K562 (cell line): ENCODE data around the gene CFAP221. TPM values are rescaled to one million over a fixed set of nuclear protein-coding genes. Genes with fewer than 3 reads are reported as not detected.

Experiments
- ADNP ChIP-seq: fragments of 200-800 bp; sonication (Bioruptor generic); IDR thresholded peaks from 2 replicates; pipeline ENCODE4 v1.6.1; 2016; ENCODE audit warnings: missing genetic modification characterization, missing compliant biosample characterization
- ARID2 ChIP-seq: fragments of 450-650 bp; IDR thresholded peaks from 2 replicates; pipeline ENCODE4 v1.6.1; 2017; ENCODE audit warnings: antibody characterized with exemption, mild to moderate bottlenecking
- DPF2 ChIP-seq: fragments of 450-650 bp; IDR thresholded peaks from 2 replicates; pipeline ENCODE4 v1.6.1; 2016
- ETV5 ChIP-seq: sonication (generic); formaldehyde crosslinking; IDR thresholded peaks from 2 replicates; pipeline ENCODE4 v1.4.0; 2020; ENCODE audit warnings: low read depth, mild to moderate bottlenecking, missing genetic modification reagents
- HNRNPK ChIP-seq: fragments of 200-400 bp; formaldehyde crosslinking; IDR thresholded peaks from one replicate; pipeline ENCODE4 v1.6.1; 2018; ENCODE audit warnings: mild to moderate bottlenecking, low read depth, low read length; ENCODE audit not compliant: poor library complexity, severe bottlenecking
- HOXB6 ChIP-seq: fragments of 250-450 bp; sonication (Bioruptor Pico); IDR thresholded peaks from 2 replicates; pipeline ENCODE4 v1.5.1; 2022; ENCODE audit warnings: mild to moderate bottlenecking, borderline replicate concordance
- KDM1A ChIP-seq, 2 experiments: fragments of 450-650 bp; IDR thresholded peaks; 2 replicates each; pipeline ENCODE4 v1.6.1; 2016; ENCODE audit warnings: mild to moderate bottlenecking in 2 of 2
- KLF1 ChIP-seq: fragments of 450-650 bp; IDR thresholded peaks from 2 replicates; pipeline ENCODE4 v1.6.1; 2016; ENCODE audit warnings: missing genetic modification characterization, missing compliant biosample characterization
- NONO ChIP-seq, 2 experiments: fragments of 200-400 bp in 1 of 2; fragments of 450-650 bp in 1 of 2; formaldehyde crosslinking in 1 of 2; IDR thresholded peaks; 2 replicates each; pipeline ENCODE4 v1.6.1; 2017; ENCODE audit warnings: low read depth in 2 of 2, mild to moderate bottlenecking in 2 of 2, moderate library complexity in 2 of 2, low read length in 1 of 2
- RAD51 ChIP-seq: fragments of 450-650 bp; IDR thresholded peaks from 2 replicates; pipeline ENCODE4 v1.7.1; 2016; ENCODE audit warnings: low read depth, mild to moderate bottlenecking, borderline replicate concordance
- RBM14 ChIP-seq: fragments of 200-400 bp; formaldehyde crosslinking; IDR thresholded peaks from 2 replicates; pipeline ENCODE4 v1.6.1; 2018; ENCODE audit warnings: low read depth, mild to moderate bottlenecking, low read length, moderate library complexity, borderline replicate concordance; ENCODE audit not compliant: insufficient read depth
- RFX5 ChIP-seq: IDR thresholded peaks from 2 replicates; pipeline ENCODE4 v1.6.1; 2011; ENCODE audit warnings: low read depth, mild to moderate bottlenecking, improper control_type of control experiment, low read length
- SRSF7 ChIP-seq: fragments of 200-400 bp; formaldehyde crosslinking; optimal IDR thresholded peaks from 2 replicates; pipeline ENCODE3; 2017; ENCODE audit warnings: mild to moderate bottlenecking, low read depth, low read length
- SUPT5H ChIP-seq: fragments of 450-650 bp; IDR thresholded peaks from 2 replicates; pipeline ENCODE4 v1.6.1; 2016
- ZBTB8A ChIP-seq: fragments of 450-650 bp; IDR thresholded peaks from 2 replicates; pipeline ENCODE4 v1.6.1; 2018; ENCODE audit warnings: mild to moderate bottlenecking, moderate library complexity; ENCODE audit not compliant: partially characterized antibody
- ZNF780A ChIP-seq: fragments of 250-450 bp; sonication (Bioruptor Pico); IDR thresholded peaks from 2 replicates; pipeline ENCODE4 v1.5.0; 2021; ENCODE audit warnings: mild to moderate bottlenecking
- polyA plus RNA-seq, 8 experiments: library from polyadenylated mRNA; depleted of rRNA in 4 of 8; stranded (reverse) in 5 of 8; unstranded in 3 of 8; fragments of >200 nt; fragmentation: Nextera tagmentation in 2 of 8; fragmentation: Illumina TruSeq in 1 of 8; extraction: Ambion mirVana in 2 of 8; extraction: Trizol in 1 of 8; gene quantifications; 2 replicates each; pipeline versions ENCODE4 v1.2.1 to v1.2.3, GENCODE V29; 2011 to 2014; ENCODE audit warnings: inconsistent platforms in 1 of 8, missing spikeins in 1 of 8
- total RNA-seq, 7 experiments: library from RNA; depleted of rRNA in 6 of 7; stranded (reverse); fragments of >200 nt in 6 of 7; fragmentation: Illumina TruSeq in 2 of 7; extraction: Trizol in 2 of 7; gene quantifications; 2 replicates each; pipeline versions ENCODE4 v1.2.1 to v1.2.3, GENCODE V29; 2011 to 2021; ENCODE audit warnings: low replicate concordance in 1 of 7
- TF ChIP-seq, protein P1 (sequence below): fragments of 450-650 bp; IDR thresholded peaks from 2 replicates; pipeline ENCODE4 v1.6.1; 2017; ENCODE audit warnings: mild to moderate bottlenecking, moderate library complexity
- TF ChIP-seq, protein P2 (sequence below): fragments of 250-450 bp; sonication (Bioruptor Pico); IDR thresholded peaks from 2 replicates; pipeline ENCODE4 v1.6.1; 2021; ENCODE audit warnings: mild to moderate bottlenecking
- TF ChIP-seq, protein P3 (sequence below): fragments of 450-650 bp; IDR thresholded peaks from 2 replicates; pipeline ENCODE4 v1.6.1; 2016; ENCODE audit warnings: low read depth

CFAP221 gene
- total and polyA plus RNA-seq, 9 of the 15 experiments (the other 6 are each of a cell fraction or from before 2014, with no cell fraction given): 0.09 to 1.4 (median 0.65) TPM

DNA sequence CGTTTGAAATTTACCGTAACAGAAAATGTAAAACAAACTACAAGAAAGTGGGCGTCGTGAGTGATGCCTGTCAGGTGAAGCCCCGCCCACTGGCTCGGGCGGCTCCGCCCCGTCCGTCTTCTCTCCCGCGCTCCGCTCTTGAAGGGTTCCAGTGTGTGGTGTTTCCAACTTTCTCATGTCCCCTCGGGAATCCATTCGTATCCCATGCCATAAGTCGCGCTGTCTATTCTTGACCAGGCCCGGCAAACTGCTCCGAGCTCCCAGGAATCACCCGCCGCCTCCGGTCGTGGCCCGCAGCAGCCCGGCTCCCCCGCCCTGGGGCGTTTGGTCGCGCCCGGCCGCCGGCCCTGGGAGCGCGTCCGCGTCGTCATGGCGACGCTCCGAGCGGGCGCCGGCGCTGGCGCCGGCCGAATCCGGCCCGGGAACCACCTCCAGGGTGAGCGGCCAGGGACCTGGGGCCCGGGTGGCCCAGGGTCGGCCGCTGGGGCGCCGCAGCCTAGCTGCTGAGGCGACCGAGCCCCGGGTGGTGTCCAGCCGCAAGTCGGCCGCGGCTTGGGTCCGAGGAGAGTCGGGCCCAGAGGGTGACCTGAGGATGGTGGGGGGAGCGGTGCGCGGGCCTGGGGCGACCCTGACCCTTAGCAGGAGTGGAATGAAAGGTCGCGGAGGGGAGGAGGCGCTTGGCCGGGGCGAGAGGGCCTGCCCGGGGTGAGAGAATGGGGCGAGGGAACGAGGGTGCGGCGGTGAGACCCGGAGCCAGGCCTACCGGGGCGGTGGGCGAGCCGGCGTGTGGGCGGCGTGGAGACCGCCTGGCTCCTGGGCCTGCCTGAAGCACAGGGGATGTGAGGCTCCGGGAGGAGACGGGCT, at the start of gene CFAP221 (continued):
- TF ChIP-seq, protein P1, sequence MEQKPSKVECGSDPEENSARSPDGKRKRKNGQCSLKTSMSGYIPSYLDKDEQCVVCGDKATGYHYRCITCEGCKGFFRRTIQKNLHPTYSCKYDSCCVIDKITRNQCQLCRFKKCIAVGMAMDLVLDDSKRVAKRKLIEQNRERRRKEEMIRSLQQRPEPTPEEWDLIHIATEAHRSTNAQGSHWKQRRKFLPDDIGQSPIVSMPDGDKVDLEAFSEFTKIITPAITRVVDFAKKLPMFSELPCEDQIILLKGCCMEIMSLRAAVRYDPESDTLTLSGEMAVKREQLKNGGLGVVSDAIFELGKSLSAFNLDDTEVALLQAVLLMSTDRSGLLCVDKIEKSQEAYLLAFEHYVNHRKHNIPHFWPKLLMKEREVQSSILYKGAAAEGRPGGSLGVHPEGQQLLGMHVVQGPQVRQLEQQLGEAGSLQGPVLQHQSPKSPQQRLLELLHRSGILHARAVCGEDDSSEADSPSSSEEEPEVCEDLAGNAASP: no peak
- no peak for TF ChIP-seq ETV5
- TF ChIP-seq ADNP (tag): no peak
- TF ChIP-seq RFX5: no peak
- peak in 1 of 2 experiments; percentile 100; a peak in 2 of 4 replicates for TF ChIP-seq NONO (IDR thresholded peaks at IDR 0.05; ENCODE audit: low read depth in 2 of 2, low read length in 1 of 2)
- no peak for TF ChIP-seq RAD51
- TF ChIP-seq SUPT5H: 0 out of 2 replicates have a peak, but pooled peaks have one; percentile 19
- TF ChIP-seq KDM1A (IDR thresholded peaks at IDR 0.05): no peak
- 0 out of 2 replicates have a peak, but pooled peaks have one; percentile 46 for TF ChIP-seq KLF1 (tag)
- TF ChIP-seq SRSF7: no peak
- TF ChIP-seq ZBTB8A: no peak
- no peak for TF ChIP-seq HNRNPK
- TF ChIP-seq, protein P2, sequence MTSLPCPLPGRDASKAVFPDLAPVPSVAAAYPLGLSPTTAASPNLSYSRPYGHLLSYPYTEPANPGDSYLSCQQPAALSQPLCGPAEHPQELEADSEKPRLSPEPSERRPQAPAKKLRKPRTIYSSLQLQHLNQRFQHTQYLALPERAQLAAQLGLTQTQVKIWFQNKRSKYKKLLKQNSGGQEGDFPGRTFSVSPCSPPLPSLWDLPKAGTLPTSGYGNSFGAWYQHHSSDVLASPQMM: no peak
- no peak for TF ChIP-seq RBM14
- TF ChIP-seq ZNF780A (CRISPR knock-in tag): no peak
- no peak for TF ChIP-seq DPF2
- no peak for TF ChIP-seq HOXB6 (CRISPR knock-in tag)
- TF ChIP-seq ARID2: no peak
- TF ChIP-seq, protein P3, sequence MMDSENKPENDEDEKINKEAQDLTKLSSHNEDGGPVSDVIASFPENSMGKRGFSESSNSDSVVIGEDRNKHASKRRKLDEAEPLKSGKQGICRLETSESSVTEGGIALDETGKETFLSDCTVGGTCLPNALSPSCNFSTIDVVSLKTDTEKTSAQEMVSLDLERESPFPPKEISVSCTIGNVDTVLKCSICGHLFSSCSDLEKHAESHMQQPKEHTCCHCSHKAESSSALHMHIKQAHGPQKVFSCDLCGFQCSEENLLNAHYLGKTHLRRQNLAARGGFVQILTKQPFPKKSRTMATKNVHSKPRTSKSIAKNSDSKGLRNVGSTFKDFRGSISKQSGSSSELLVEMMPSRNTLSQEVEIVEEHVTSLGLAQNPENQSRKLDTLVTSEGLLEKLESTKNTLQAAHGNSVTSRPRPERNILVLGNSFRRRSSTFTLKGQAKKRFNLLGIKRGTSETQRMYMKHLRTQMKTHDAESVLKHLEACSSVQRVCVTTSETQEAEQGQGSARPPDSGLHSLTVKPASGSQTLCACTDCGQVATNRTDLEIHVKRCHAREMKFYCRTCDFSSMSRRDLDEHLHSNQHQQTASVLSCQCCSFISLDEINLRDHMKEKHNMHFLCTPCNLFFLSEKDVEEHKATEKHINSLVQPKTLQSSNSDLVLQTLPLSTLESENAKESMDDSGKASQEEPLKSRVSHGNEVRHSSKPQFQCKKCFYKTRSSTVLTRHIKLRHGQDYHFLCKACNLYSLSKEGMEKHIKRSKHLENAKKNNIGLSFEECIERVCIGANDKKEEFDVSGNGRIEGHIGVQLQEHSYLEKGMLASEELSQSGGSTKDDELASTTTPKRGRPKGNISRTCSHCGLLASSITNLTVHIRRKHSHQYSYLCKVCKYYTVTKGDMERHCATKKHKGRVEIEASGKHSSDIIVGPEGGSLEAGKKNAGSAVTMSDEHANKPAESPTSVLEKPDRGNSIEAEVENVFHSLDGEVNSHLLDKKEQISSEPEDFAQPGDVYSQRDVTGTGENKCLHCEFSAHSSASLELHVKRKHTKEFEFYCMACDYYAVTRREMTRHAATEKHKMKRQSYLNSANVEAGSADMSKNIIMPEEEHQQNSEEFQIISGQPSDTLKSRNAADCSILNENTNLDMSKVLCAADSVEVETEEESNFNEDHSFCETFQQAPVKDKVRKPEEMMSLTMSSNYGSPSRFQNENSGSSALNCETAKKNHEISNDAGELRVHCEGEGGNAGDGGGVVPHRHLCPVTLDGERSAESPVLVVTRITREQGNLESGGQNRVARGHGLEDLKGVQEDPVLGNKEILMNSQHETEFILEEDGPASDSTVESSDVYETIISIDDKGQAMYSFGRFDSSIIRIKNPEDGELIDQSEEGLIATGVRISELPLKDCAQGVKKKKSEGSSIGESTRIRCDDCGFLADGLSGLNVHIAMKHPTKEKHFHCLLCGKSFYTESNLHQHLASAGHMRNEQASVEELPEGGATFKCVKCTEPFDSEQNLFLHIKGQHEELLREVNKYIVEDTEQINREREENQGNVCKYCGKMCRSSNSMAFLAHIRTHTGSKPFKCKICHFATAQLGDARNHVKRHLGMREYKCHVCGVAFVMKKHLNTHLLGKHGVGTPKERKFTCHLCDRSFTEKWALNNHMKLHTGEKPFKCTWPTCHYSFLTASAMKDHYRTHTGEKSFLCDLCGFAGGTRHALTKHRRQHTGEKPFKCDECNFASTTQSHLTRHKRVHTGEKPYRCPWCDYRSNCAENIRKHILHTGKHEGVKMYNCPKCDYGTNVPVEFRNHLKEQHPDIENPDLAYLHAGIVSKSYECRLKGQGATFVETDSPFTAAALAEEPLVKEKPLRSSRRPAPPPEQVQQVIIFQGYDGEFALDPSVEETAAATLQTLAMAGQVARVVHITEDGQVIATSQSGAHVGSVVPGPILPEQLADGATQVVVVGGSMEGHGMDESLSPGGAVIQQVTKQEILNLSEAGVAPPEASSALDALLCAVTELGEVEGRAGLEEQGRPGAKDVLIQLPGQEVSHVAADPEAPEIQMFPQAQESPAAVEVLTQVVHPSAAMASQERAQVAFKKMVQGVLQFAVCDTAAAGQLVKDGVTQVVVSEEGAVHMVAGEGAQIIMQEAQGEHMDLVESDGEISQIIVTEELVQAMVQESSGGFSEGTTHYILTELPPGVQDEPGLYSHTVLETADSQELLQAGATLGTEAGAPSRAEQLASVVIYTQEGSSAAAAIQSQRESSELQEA: no peak
